H1 (cell line): ENCODE results near the gene CEP152. TPM values are rescaled to one million over a fixed set of nuclear protein-coding genes. Genes with fewer than 3 reads are reported as not detected.

Experiments used
- CTCF ChIA-PET: fragments of 300-600 bp; sonication (Branson Sonifier 250); formaldehyde crosslinking; loops from one replicate; lab custom pipeline; 2021; ENCODE audit not compliant: partially characterized antibody; lab: Charles Lee
- POLR2A ChIA-PET: fragments of 300-600 bp; sonication (Branson Sonifier 250); formaldehyde crosslinking; loops from one replicate; lab custom pipeline; 2021; ENCODE audit warnings: inconsistent platforms; ENCODE audit not compliant: partially characterized antibody; lab: Charles Lee
- DNase-seq, 2 experiments: peaks; one replicate each; pipeline versions ENCODE4 v3.0.0 to v3.0.0-alpha.2; 2010 to 2022; ENCODE audit warnings: low spot score in 2 of 2, low read depth in 1 of 2, mixed read lengths in 1 of 2
- FAIRE-seq: peaks from 2 replicates; lab custom pipeline; 2011; peaks lifted over from hg19 to GRCh38; lab: Jason Lieb, UNC
- H2AFZ ChIP-seq: 2 replicates; pipeline ENCODE4 v1.8.1; 2012; ENCODE audit warnings: low read length, inconsistent platforms
- H2AK5ac ChIP-seq: 2 replicates; pipeline ENCODE4 v1.6.1; 2013; ENCODE audit warnings: low read depth, low read length
- H2BK120ac ChIP-seq: replicated peaks from 2 replicates; pipeline ENCODE3; 2013; ENCODE audit warnings: low read depth, low read length, inconsistent platforms
- H2BK12ac ChIP-seq: 2 replicates; pipeline ENCODE4 v1.6.1; 2013; ENCODE audit warnings: low read depth, low read length
- H2BK15ac ChIP-seq: 2 replicates; pipeline ENCODE4 v1.6.1; 2013; ENCODE audit warnings: low read length
- H2BK20ac ChIP-seq: 2 replicates; pipeline ENCODE4 v1.6.1; 2013; ENCODE audit warnings: low read length
- H2BK5ac ChIP-seq: 2 replicates; pipeline ENCODE4 v1.6.1; 2013; ENCODE audit warnings: low read depth, low read length
- H3K14ac ChIP-seq: 2 replicates; pipeline ENCODE4 v1.6.1; 2013; ENCODE audit warnings: inconsistent platforms; ENCODE audit not compliant: insufficient read length
- H3K18ac ChIP-seq: 2 replicates; pipeline ENCODE4 v1.6.1; 2013; ENCODE audit warnings: low read length; ENCODE audit errors: extremely low read depth
- H3K23ac ChIP-seq: 2 replicates; pipeline ENCODE4 v1.6.1; 2013; ENCODE audit warnings: inconsistent platforms; ENCODE audit not compliant: insufficient read length
- H3K23me2 ChIP-seq: 2 replicates; pipeline ENCODE4 v1.6.1; 2013; ENCODE audit warnings: low read depth, low read length
- H3K27ac ChIP-seq: 2 replicates; pipeline ENCODE4 v1.6.1; 2011; ENCODE audit warnings: low read depth, low read length, inconsistent platforms
- H3K27me3 ChIP-seq, 4 experiments: replicated peaks in 1 of 4; 1 replicate in 1 of 4; 2 replicates in 3 of 4; pipeline versions ENCODE4 v1.6.1 to v1.8.1; 2011 to 2013; ENCODE audit warnings: low read length in 3 of 4, mild to moderate bottlenecking in 3 of 4, inconsistent platforms in 2 of 4, mixed read lengths in 2 of 4, moderate library complexity in 1 of 4; ENCODE audit not compliant: control insufficient read depth in 3 of 4, insufficient read depth in 3 of 4; ENCODE audit errors: extremely low read depth in 1 of 4
- H3K36me3 ChIP-seq, 4 experiments: 2 replicates each; pipeline versions ENCODE4 v1.6.1 to v1.8.1; 2011 to 2013; ENCODE audit warnings: mild to moderate bottlenecking in 4 of 4, low read length in 3 of 4, moderate library complexity in 2 of 4, control low read depth in 1 of 4, inconsistent platforms in 1 of 4; ENCODE audit not compliant: insufficient read depth in 4 of 4, control insufficient read depth in 2 of 4
- H3K4ac ChIP-seq: replicated peaks from 2 replicates; pipeline ENCODE3; 2013; ENCODE audit warnings: low read length, low read depth, mixed read lengths, inconsistent platforms; ENCODE audit not compliant: insufficient read length
- H3K4me1 ChIP-seq, 4 experiments: replicated peaks in 1 of 4; 1 replicate in 1 of 4; 2 replicates in 3 of 4; pipeline versions ENCODE4 v1.6.1 to v1.8.1; 2011 to 2013; ENCODE audit warnings: low read length in 3 of 4, inconsistent platforms in 2 of 4, mixed read lengths in 1 of 4; ENCODE audit not compliant: insufficient read depth in 4 of 4, control insufficient read depth in 3 of 4
- H3K4me2 ChIP-seq, 2 experiments: 2 replicates each; pipeline versions ENCODE4 v1.6.1 to v1.8.1; 2011 to 2013; ENCODE audit warnings: low read depth in 2 of 2, low read length in 2 of 2, control low read depth in 1 of 2, inconsistent platforms in 1 of 2, mild to moderate bottlenecking in 1 of 2; ENCODE audit not compliant: insufficient read depth in 1 of 2
- H3K4me3 ChIP-seq, 4 experiments: fragments of 200-600, 300-600 bp in 1 of 4; sonication (generic), shearing (Covaris generic), sonication (Bioruptor Twin) in 1 of 4; 2 replicates each; pipeline versions ENCODE4 v1.5.1 to v1.8.1; 2011 to 2016; ENCODE audit warnings: low read length in 4 of 4, low read depth in 3 of 4, control low read depth in 2 of 4, inconsistent platforms in 2 of 4, mild to moderate bottlenecking in 2 of 4, mixed read lengths in 1 of 4, moderate library complexity in 1 of 4; ENCODE audit not compliant: insufficient read depth in 2 of 4; ENCODE audit errors: extremely low read depth in 1 of 4
- H3K56ac ChIP-seq: replicated peaks from 2 replicates; pipeline ENCODE3; 2013; ENCODE audit warnings: low read depth, mild to moderate bottlenecking, mixed read lengths, low read length, inconsistent platforms; ENCODE audit not compliant: insufficient read length
- H3K79me1 ChIP-seq: 2 replicates; pipeline ENCODE4 v1.6.1; 2013; ENCODE audit warnings: low read depth, low read length, control low read depth
- H3K79me2 ChIP-seq, 2 experiments: 2 replicates each; pipeline versions ENCODE4 v1.6.1 to v1.8.1; 2012 to 2013; ENCODE audit warnings: low read length in 2 of 2, mild to moderate bottlenecking in 2 of 2, inconsistent platforms in 1 of 2; ENCODE audit not compliant: insufficient read depth in 2 of 2, control insufficient read depth in 1 of 2
- H3K9ac ChIP-seq, 4 experiments: replicated peaks in 1 of 4; 1 replicate in 1 of 4; 2 replicates in 3 of 4; pipeline versions ENCODE4 v1.6.1 to v1.8.1; 2011 to 2013; ENCODE audit warnings: low read depth in 3 of 4, low read length in 3 of 4, control low read depth in 2 of 4, mild to moderate bottlenecking in 2 of 4, moderate library complexity in 2 of 4, inconsistent platforms in 1 of 4; ENCODE audit errors: extremely low read depth in 1 of 4
- H3K9me3 ChIP-seq, 2 experiments: 2 replicates each; pipeline versions ENCODE4 v1.6.1 to v1.8.1; 2012 to 2013; ENCODE audit warnings: mild to moderate bottlenecking in 2 of 2, moderate library complexity in 2 of 2, control low read depth in 1 of 2, inconsistent platforms in 1 of 2, low read depth in 1 of 2, low read length in 1 of 2, mixed read lengths in 1 of 2; ENCODE audit not compliant: insufficient read depth in 2 of 2
- H4K20me1 ChIP-seq, 2 experiments: replicated peaks in 1 of 2; 2 replicates each; pipeline versions ENCODE3 to v1.8.1; 2011 to 2013; ENCODE audit warnings: inconsistent platforms in 2 of 2, low read length in 2 of 2, mild to moderate bottlenecking in 1 of 2; ENCODE audit not compliant: insufficient read depth in 2 of 2, control insufficient read depth in 1 of 2
- H4K5ac ChIP-seq: 2 replicates; pipeline ENCODE4 v1.6.1; 2013; ENCODE audit warnings: low read length, low read depth, mixed read lengths, inconsistent platforms; ENCODE audit not compliant: insufficient read length
- H4K8ac ChIP-seq: 2 replicates; pipeline ENCODE4 v1.8.0; 2013; ENCODE audit warnings: mild to moderate bottlenecking, moderate library complexity, low read length, inconsistent platforms; ENCODE audit not compliant: insufficient read depth; ENCODE audit errors: extremely low read depth
- H4K91ac ChIP-seq: replicated peaks from 2 replicates; pipeline ENCODE3; 2013; ENCODE audit warnings: low read length, mixed read lengths, inconsistent platforms; ENCODE audit not compliant: insufficient read length
- ASH2L ChIP-seq: fragments of 200-600, 300-600 bp; sonication (generic); IDR thresholded peaks from one replicate; pipeline ENCODE4 v1.7.1; 2017; ENCODE audit warnings: low read length
- CHD1 ChIP-seq: IDR thresholded peaks from 2 replicates; pipeline ENCODE4 v1.6.1; 2012; ENCODE audit warnings: low read depth, low read length, improper control_type of control experiment
- CREB1 ChIP-seq: IDR thresholded peaks from 2 replicates; pipeline ENCODE4 v1.6.1; 2012; ENCODE audit warnings: inconsistent platforms
- JUND ChIP-seq: IDR thresholded peaks from 2 replicates; pipeline ENCODE4 v1.6.1; 2011; ENCODE audit warnings: mild to moderate bottlenecking, improper control_type of control experiment, low read length
- KDM4A ChIP-seq: IDR thresholded peaks from one replicate; pipeline ENCODE4 v1.7.1; 2012; ENCODE audit warnings: low read depth, mild to moderate bottlenecking, moderate library complexity, low read length, inconsistent platforms; ENCODE audit not compliant: severe bottlenecking
- NANOG ChIP-seq: IDR thresholded peaks from 2 replicates; pipeline ENCODE4 v1.6.1; 2011; ENCODE audit warnings: low read length, low read depth, mild to moderate bottlenecking, inconsistent platforms; ENCODE audit not compliant: insufficient read depth, poor library complexity, severe bottlenecking
- POLR2AphosphoS5 ChIP-seq: IDR thresholded peaks from 2 replicates; pipeline ENCODE4 v1.6.1; 2011; ENCODE audit warnings: low read depth, low read length
- POU5F1 ChIP-seq: IDR thresholded peaks from 2 replicates; pipeline ENCODE4 v1.6.1; 2011; ENCODE audit warnings: low read depth, mild to moderate bottlenecking, low read length, moderate library complexity
- RAD21 ChIP-seq, 2 experiments: IDR thresholded peaks in 1 of 2; conservative IDR thresholded peaks in 1 of 2; 2 replicates each; pipeline ENCODE4 v1.6.1; 2011; ENCODE audit warnings: low read depth in 2 of 2, low read length in 2 of 2, improper control_type of control experiment in 1 of 2, inconsistent platforms in 1 of 2, mild to moderate bottlenecking in 1 of 2, moderate library complexity in 1 of 2
- RBBP5 ChIP-seq: IDR thresholded peaks from 2 replicates; pipeline ENCODE4 v1.7.1; 2012; ENCODE audit warnings: low read depth, mild to moderate bottlenecking, inconsistent platforms, low read length, moderate library complexity, borderline replicate concordance
- SIRT6 ChIP-seq: IDR thresholded peaks from one replicate; pipeline ENCODE4 v1.7.1; 2012; ENCODE audit warnings: low read length, inconsistent platforms
- TAF1 ChIP-seq: IDR thresholded peaks from 2 replicates; pipeline ENCODE4 v1.6.1; 2011; ENCODE audit warnings: mild to moderate bottlenecking, low read depth, low read length
- WGBS, 2 experiments: shearing (Covaris generic) in 1 of 2; methylation state at CpG; one replicate each; pipeline versions ENCODE4 v1.1.6 to v1.1.7; 2013 to 2015; ENCODE audit warnings: low lambda C conversion rate in 2 of 2, mixed read lengths in 2 of 2, inconsistent platforms in 1 of 2, low coverage in 1 of 2, missing lambda C conversion rate in 1 of 2; ENCODE audit not compliant: insufficient replicate concordance in 2 of 2, insufficient coverage in 1 of 2, insufficient read length in 1 of 2; ENCODE audit errors: extremely low coverage in 1 of 2, missing lambda C conversion rate in 1 of 2; 5-methylcytosine and 5-hydroxymethylcytosine counted together
- polyA plus RNA-seq, 7 experiments: library from polyadenylated mRNA; depleted of rRNA in 3 of 7; stranded (reverse) in 5 of 7; unstranded in 2 of 7; fragments of >200 nt in 5 of 7; fragments of 200-250 nt in 2 of 7; gene quantifications; 1 replicate in 5 of 7; 2 replicates in 1 of 7; 4 replicates in 1 of 7; pipeline versions ENCODE4 v1.2.1 to v1.2.3, GENCODE V29; 2011 to 2013; ENCODE audit warnings: missing spikeins in 2 of 7, mixed read lengths in 2 of 7
- total RNA-seq: library from RNA; stranded (reverse); fragmentation: NEBNext Ultra II Directional; extraction: Animal tissue kit (Norgen Biotek cat#: 25700); gene quantifications from 2 replicates; pipeline ENCODE4 v1.2.1, GENCODE V29; 2021

The CEP152 gene
- total and polyA plus RNA-seq, 2 of the 8 experiments (the other 6 are each of a cell fraction or from before 2014, with no cell fraction given) = 1.4 to 16.2 TPM

GRCh38 chr15:48774484-48774883 is 36.4 kb downstream of the CEP152 start:
- peaks cover 0 to 22% (median 2%) of the 10 kb centered on the region in 4 experiments; a peak in 3 of 8 replicates for H3K36me3 ChIP-seq
- no peaks in the 10 kb centered on the region for H4K20me1 ChIP-seq
- ChIA-PET POLR2A (no interaction called here), CTCF (no interaction called here)
- H3K9ac ChIP-seq = no peak overlapping the region
- H2BK12ac ChIP-seq = no peak overlapping the region
- H3K23ac ChIP-seq = no peak overlapping the region
- no peaks in the 10 kb centered on the region for H3K4me1 ChIP-seq
- no peaks in the 10 kb centered on the region for H3K9me3 ChIP-seq
- H2BK20ac ChIP-seq = no peak overlapping the region
- H3K14ac ChIP-seq = no peak overlapping the region
- no peaks in the 10 kb centered on the region for H3K79me2 ChIP-seq
- H3K27ac ChIP-seq = no peak overlapping the region
- DNase-seq = no peak
- H2AFZ ChIP-seq = no peak overlapping the region
- no peak overlapping the region for H2BK5ac ChIP-seq
- H3K79me1 ChIP-seq = no peaks in the 10 kb centered on the region
- no peaks in the 10 kb centered on the region; the same call in 1 of the 2 replicates for H3K23me2 ChIP-seq
- H3K4ac ChIP-seq = no peak overlapping the region
- FAIRE-seq = no peak
- WGBS, 2 experiments = 76% methylated on average over 1 of the region's 1 CpG; no CpG with 5 or more reads in 1 of the 2 experiments
- no peak overlapping the region for H3K56ac ChIP-seq
- no peak overlapping the region for H4K91ac ChIP-seq
- peaks cover 0 to 1% (median 0%) of the 10 kb centered on the region in 4 experiments; a peak in 1 of 7 replicates for H3K27me3 ChIP-seq
- H2AK5ac ChIP-seq = no peak overlapping the region
- TF ChIP-seq CREB1 (no peak), ASH2L (no peak), SIRT6 (no peak), POLR2AphosphoS5 (no peak), KDM4A (no peak), RAD21 (IDR thresholded peaks at IDR 0.05 in 1 of 2, conservative IDR thresholded peaks at IDR 0.05 in 1 of 2; ENCODE audit: low read depth in 2 of 2, low read length in 2 of 2) (no peak), TAF1 (no peak), POU5F1 (no peak), CHD1 (no peak), NANOG (no peak), JUND (no peak), RBBP5 (no peak)
- no peak overlapping the region for H2BK15ac ChIP-seq
- no peak overlapping the region for H3K4me2 ChIP-seq
- no peak overlapping the region for H3K4me3 ChIP-seq
- no peak overlapping the region for H4K5ac ChIP-seq
- no peak overlapping the region for H3K18ac ChIP-seq
- H2BK120ac ChIP-seq = no peak overlapping the region
- H4K8ac ChIP-seq = no peak overlapping the region
